ENCODE measurements around the gene ALX4.

- TF ChIP-seq CTCF (IDR thresholded peaks at IDR 0.05) (no peak), POLR2A (IDR thresholded peaks at IDR 0.05) (no peak)
These were observed 24.5 kb upstream of the ALX4 start for GRCh38 chr11:44334356-44335004.
